ENCODE results near the gene USP10.

USP10 gene

GRCh38 chr16:84806890-84807258, 107.1 kb downstream of the USP10 start:
- TF ChIP-seq GATA3 (IDR thresholded peaks at IDR 0.05; ENCODE audit: low read depth, low read length) (no peak), GATA2 (IDR thresholded peaks at IDR 0.05; ENCODE audit: low read depth, low read length) (no peak)

- no peak for TF ChIP-seq GATA3 (IDR thresholded peaks at IDR 0.05; ENCODE audit: low read depth, low read length)
These were observed 108.0 kb downstream of the USP10 start for GRCh38 chr16:84807776-84808175.

- TF ChIP-seq GATA3 (IDR thresholded peaks at IDR 0.05; ENCODE audit: low read depth, low read length): no peak
- no peak for TF ChIP-seq GATA2 (IDR thresholded peaks at IDR 0.05; ENCODE audit: low read depth, low read length)
These were observed 109.0 kb downstream of the USP10 start for GRCh38 chr16:84808826-84809225.

- no peak for TF ChIP-seq GATA2 (IDR thresholded peaks at IDR 0.05; ENCODE audit: low read depth, low read length)
- no peak for TF ChIP-seq GATA3 (IDR thresholded peaks at IDR 0.05; ENCODE audit: low read depth, low read length)
These were observed 110.9 kb downstream of the USP10 start for GRCh38 chr16:84810518-84811273.

GRCh38 chr16:84811529-84811928, 111.7 kb downstream of the USP10 start:
- TF ChIP-seq GATA2 (IDR thresholded peaks at IDR 0.05; ENCODE audit: low read depth, low read length) (no peak), GATA3 (IDR thresholded peaks at IDR 0.05; ENCODE audit: low read depth, low read length) (no peak)

GRCh38 chr16:84813141-84813934, 113.5 kb downstream of the USP10 start:
- TF ChIP-seq GATA3 (IDR thresholded peaks at IDR 0.05; ENCODE audit: low read depth, low read length) (no peak), GATA2 (IDR thresholded peaks at IDR 0.05; ENCODE audit: low read depth, low read length) (no peak)

GRCh38 chr16:84815462-84815861, 115.7 kb downstream of the USP10 start:
- TF ChIP-seq GATA3 (IDR thresholded peaks at IDR 0.05; ENCODE audit: low read depth, low read length) (no peak), GATA2 (IDR thresholded peaks at IDR 0.05; ENCODE audit: low read depth, low read length) (no peak)

- TF ChIP-seq GATA2 (IDR thresholded peaks at IDR 0.05; ENCODE audit: low read depth, low read length): no peak
- no peak for TF ChIP-seq GATA3 (IDR thresholded peaks at IDR 0.05; ENCODE audit: low read depth, low read length)
These were observed 116.2 kb downstream of the USP10 start for GRCh38 chr16:84816023-84816422.

GRCh38 chr16:84816485-84816884, 116.7 kb downstream of the USP10 start:
- TF ChIP-seq GATA2 (IDR thresholded peaks at IDR 0.05; ENCODE audit: low read depth, low read length): no peak
- TF ChIP-seq GATA3 (IDR thresholded peaks at IDR 0.05; ENCODE audit: low read depth, low read length): no peak

GRCh38 chr16:84817206-84817605, 117.4 kb downstream of the USP10 start:
- no peak for TF ChIP-seq GATA3 (IDR thresholded peaks at IDR 0.05; ENCODE audit: low read depth, low read length)
- no peak for TF ChIP-seq GATA2 (IDR thresholded peaks at IDR 0.05; ENCODE audit: low read depth, low read length)

- TF ChIP-seq GATA3 (IDR thresholded peaks at IDR 0.05; ENCODE audit: low read depth, low read length): no peak
These were observed 117.8 kb downstream of the USP10 start for GRCh38 chr16:84817613-84818012.

- TF ChIP-seq GATA3 (IDR thresholded peaks at IDR 0.05; ENCODE audit: low read depth, low read length): no peak
- TF ChIP-seq GATA2 (IDR thresholded peaks at IDR 0.05; ENCODE audit: low read depth, low read length): no peak
These were observed 118.3 kb downstream of the USP10 start for GRCh38 chr16:84818133-84818532.

GRCh38 chr16:84818989-84819643, 119.3 kb downstream of the USP10 start:
- TF ChIP-seq GATA3 (IDR thresholded peaks at IDR 0.05; ENCODE audit: low read depth, low read length) (no peak), GATA2 (IDR thresholded peaks at IDR 0.05; ENCODE audit: low read depth, low read length) (no peak)

- no peak for TF ChIP-seq GATA3 (IDR thresholded peaks at IDR 0.05; ENCODE audit: low read depth, low read length)
These were observed 120.0 kb downstream of the USP10 start, which contains the start of gene CRISPLD2 for GRCh38 chr16:84819644-84820304. TSS of gene CRISPLD2 (plus strand) at chr16:84819985. CDS start at chr16:84838496, 18,511 bp downstream.
